Measurements from ENCODE around the gene KCNIP1.

KCNIP1 gene

GRCh38 chr5:170503990-170504596 is at the start of gene KCNIP1:
TSS of gene KCNIP1 (plus strand) at chr5:170504020.
- Histone ChIP-seq H3K9me3 (ENCODE audit: insufficient read depth, low read depth, low read length) (no peaks in the 10 kb centered on the region), H3K4me3 (ENCODE audit: low read length) (peak within 1 kb of the TSS; percentile 62; the same call in 1 of the 2 replicates), H3K4me1 (ENCODE audit: insufficient read depth, low read length) (no peaks in the 10 kb centered on the region; the same call in 1 of the 2 replicates), H3K27ac (ENCODE audit: low read length) (no peak within 1 kb of the TSS), H3K9ac (ENCODE audit: low read depth, low read length) (0 out of 2 replicates have a peak within 1 kb of the TSS, but pooled peaks have one; percentile 25), H3K27me3 (ENCODE audit: insufficient read depth, low read length) (peaks cover 41% of the 10 kb centered on the region), H3K36me3 (ENCODE audit: insufficient read depth, low read depth, low read length) (no peaks in the 10 kb centered on the region)

GRCh38 chr5:170463426-170463825 is 40.4 kb upstream of the KCNIP1 start:
- Histone ChIP-seq H3K36me3 (ENCODE audit: insufficient read depth, low read depth, low read length) (no peaks in the 10 kb centered on the region), H3K9ac (ENCODE audit: low read depth, low read length) (no peak overlapping the region), H3K9me3 (ENCODE audit: insufficient read depth, low read depth, low read length) (no peaks in the 10 kb centered on the region), H3K27me3 (ENCODE audit: insufficient read depth, low read length) (0 out of 2 replicates have a peak, but pooled peaks cover 8% of the 10 kb centered on the region), H3K27ac (ENCODE audit: low read length) (no peak overlapping the region), H3K4me1 (ENCODE audit: insufficient read depth, low read length) (no peaks in the 10 kb centered on the region), H3K4me3 (ENCODE audit: low read length) (no peak overlapping the region)

GRCh38 chr5:170464280-170465127 is 39.3 kb upstream of the KCNIP1 start:
- Histone ChIP-seq H3K4me1 (ENCODE audit: insufficient read depth, low read length) (no peaks in the 10 kb centered on the region), H3K4me3 (ENCODE audit: low read length) (no peak overlapping the region), H3K36me3 (ENCODE audit: insufficient read depth, low read depth, low read length) (no peaks in the 10 kb centered on the region), H3K27ac (ENCODE audit: low read length) (no peak overlapping the region), H3K9ac (ENCODE audit: low read depth, low read length) (no peak overlapping the region), H3K9me3 (ENCODE audit: insufficient read depth, low read depth, low read length) (no peaks in the 10 kb centered on the region), H3K27me3 (ENCODE audit: insufficient read depth, low read length) (0 out of 2 replicates have a peak, but pooled peaks cover 8% of the 10 kb centered on the region)

GRCh38 chr5:170466553-170466952 is 37.3 kb upstream of the KCNIP1 start:
- no peak overlapping the region for H3K27ac ChIP-seq (ENCODE audit: low read length)
- H3K9ac ChIP-seq (ENCODE audit: low read depth, low read length), result no peak overlapping the region
- H3K4me1 ChIP-seq (ENCODE audit: insufficient read depth, low read length), result no peaks in the 10 kb centered on the region

GRCh38 chr5:170466988-170467707 is 36.7 kb upstream of the KCNIP1 start:
- no peaks in the 10 kb centered on the region for H3K9me3 ChIP-seq (ENCODE audit: insufficient read depth, low read depth, low read length)
- H3K36me3 ChIP-seq (ENCODE audit: insufficient read depth, low read depth, low read length), result no peaks in the 10 kb centered on the region
- H3K27me3 ChIP-seq (ENCODE audit: insufficient read depth, low read length), result 0 out of 2 replicates have a peak, but pooled peaks cover 8% of the 10 kb centered on the region
- no peak overlapping the region for H3K9ac ChIP-seq (ENCODE audit: low read depth, low read length)
- H3K4me1 ChIP-seq (ENCODE audit: insufficient read depth, low read length), result no peaks in the 10 kb centered on the region
- H3K27ac ChIP-seq (ENCODE audit: low read length), result no peak overlapping the region
- H3K4me3 ChIP-seq (ENCODE audit: low read length), result no peak overlapping the region

More at GRCh38 chr5:170466553-170466952, 37.3 kb upstream of the KCNIP1 start:
- Histone ChIP-seq H3K9me3 (ENCODE audit: insufficient read depth, low read depth, low read length) (no peaks in the 10 kb centered on the region), H3K36me3 (ENCODE audit: insufficient read depth, low read depth, low read length) (no peaks in the 10 kb centered on the region), H3K4me3 (ENCODE audit: low read length) (no peak overlapping the region), H3K27me3 (ENCODE audit: insufficient read depth, low read length) (0 out of 2 replicates have a peak, but pooled peaks cover 8% of the 10 kb centered on the region)

- Histone ChIP-seq H3K9ac (ENCODE audit: low read depth, low read length) (no peak overlapping the region), H3K4me1 (ENCODE audit: insufficient read depth, low read length) (peaks cover 3% of the 10 kb centered on the region), H3K27ac (ENCODE audit: low read length) (no peak overlapping the region), H3K36me3 (ENCODE audit: insufficient read depth, low read depth, low read length) (no peaks in the 10 kb centered on the region), H3K9me3 (ENCODE audit: insufficient read depth, low read depth, low read length) (no peaks in the 10 kb centered on the region), H3K4me3 (ENCODE audit: low read length) (no peak overlapping the region), H3K27me3 (ENCODE audit: insufficient read depth, low read length) (0 out of 2 replicates have a peak, but pooled peaks cover 8% of the 10 kb centered on the region)
Observed at GRCh38 chr5:170468633-170469285, 35.1 kb upstream of the KCNIP1 start.

- Histone ChIP-seq H3K9ac (ENCODE audit: low read depth, low read length) (no peak overlapping the region), H3K36me3 (ENCODE audit: insufficient read depth, low read depth, low read length) (no peaks in the 10 kb centered on the region), H3K4me1 (ENCODE audit: insufficient read depth, low read length) (peaks cover 8% of the 10 kb centered on the region), H3K27me3 (ENCODE audit: insufficient read depth, low read length) (0 out of 2 replicates have a peak, but pooled peaks cover 8% of the 10 kb centered on the region), H3K4me3 (ENCODE audit: low read length) (no peak overlapping the region), H3K27ac (ENCODE audit: low read length) (no peak overlapping the region), H3K9me3 (ENCODE audit: insufficient read depth, low read depth, low read length) (no peaks in the 10 kb centered on the region)
Observed at GRCh38 chr5:170469414-170469813, 34.4 kb upstream of the KCNIP1 start.

- Histone ChIP-seq H3K36me3 (ENCODE audit: insufficient read depth, low read depth, low read length) (no peaks in the 10 kb centered on the region), H3K4me3 (ENCODE audit: low read length) (no peak overlapping the region), H3K9me3 (ENCODE audit: insufficient read depth, low read depth, low read length) (no peaks in the 10 kb centered on the region), H3K9ac (ENCODE audit: low read depth, low read length) (no peak overlapping the region), H3K27me3 (ENCODE audit: insufficient read depth, low read length) (0 out of 2 replicates have a peak, but pooled peaks cover 2% of the 10 kb centered on the region), H3K4me1 (ENCODE audit: insufficient read depth, low read length) (peaks cover 8% of the 10 kb centered on the region), H3K27ac (ENCODE audit: low read length) (no peak overlapping the region)
Observed at GRCh38 chr5:170470275-170470674, 33.5 kb upstream of the KCNIP1 start.

- Histone ChIP-seq H3K4me1 (ENCODE audit: insufficient read depth, low read length) (peaks cover 8% of the 10 kb centered on the region), H3K36me3 (ENCODE audit: insufficient read depth, low read depth, low read length) (no peaks in the 10 kb centered on the region), H3K9me3 (ENCODE audit: insufficient read depth, low read depth, low read length) (no peaks in the 10 kb centered on the region), H3K4me3 (ENCODE audit: low read length) (no peak overlapping the region), H3K9ac (ENCODE audit: low read depth, low read length) (no peak overlapping the region), H3K27me3 (ENCODE audit: insufficient read depth, low read length) (no peaks in the 10 kb centered on the region), H3K27ac (ENCODE audit: low read length) (no peak overlapping the region)
Observed at GRCh38 chr5:170470808-170471404, 32.9 kb upstream of the KCNIP1 start.

GRCh38 chr5:170471551-170472178 is 32.2 kb upstream of the KCNIP1 start:
- Histone ChIP-seq H3K27me3 (ENCODE audit: insufficient read depth, low read length) (no peaks in the 10 kb centered on the region), H3K9me3 (ENCODE audit: insufficient read depth, low read depth, low read length) (no peaks in the 10 kb centered on the region), H3K4me1 (ENCODE audit: insufficient read depth, low read length) (peaks cover 8% of the 10 kb centered on the region), H3K4me3 (ENCODE audit: low read length) (no peak overlapping the region), H3K27ac (ENCODE audit: low read length) (no peak overlapping the region), H3K36me3 (ENCODE audit: insufficient read depth, low read depth, low read length) (no peaks in the 10 kb centered on the region), H3K9ac (ENCODE audit: low read depth, low read length) (no peak overlapping the region)
